Transverse colon (tissue), 4 donors: ENCODE measurements around the gene NPR3. TPM values are rescaled to one million over a fixed set of nuclear protein-coding genes. Genes with fewer than 3 reads are reported as not detected.

Experiments
- DNase-seq: peaks from one replicate; pipeline ENCODE4 v3.0.0-alpha.2; 2019
- H3K27ac ChIP-seq, 4 donors: fragments of 200-600 bp; sonication (generic); 2 replicates each; pipeline ENCODE4 v1.5.1; 2016 to 2018; ENCODE audit warnings: inconsistent platforms in 4 of 4
- H3K27me3 ChIP-seq: fragments of 200-600 bp; sonication (generic); 2 replicates; pipeline ENCODE4 v1.5.1; 2017; ENCODE audit warnings: inconsistent platforms
- H3K36me3 ChIP-seq, 4 donors: fragments of 200-600 bp; sonication (generic); 2 replicates each; pipeline ENCODE4 v1.5.1; 2017 to 2019; ENCODE audit warnings: inconsistent platforms in 4 of 4
- H3K4me1 ChIP-seq, 4 donors: fragments of 200-600 bp; sonication (generic); 2 replicates each; pipeline ENCODE4 v1.5.1; 2017 to 2020; ENCODE audit warnings: inconsistent platforms in 4 of 4
- H3K4me3 ChIP-seq, 4 donors: fragments of 200-600 bp; sonication (generic); 1 replicate in 1 of 4; 2 replicates in 3 of 4; pipeline versions ENCODE4 v1.5.1 to v1.6.1; 2017 to 2019; ENCODE audit warnings: inconsistent platforms in 4 of 4
- H3K9me3 ChIP-seq, 2 donors: fragments of 200-600 bp; sonication (generic); 2 replicates each; pipeline ENCODE4 v1.5.1; 2017 to 2019; ENCODE audit warnings: inconsistent platforms in 2 of 2
- CTCF ChIP-seq, 5 experiments: fragments of 200-600 bp in 3 of 5; fragments of 450-650 bp in 2 of 5; sonication (generic) in 3 of 5; IDR thresholded peaks; 1 replicate in 2 of 5; 2 replicates in 3 of 5; pipeline ENCODE4 v1.5.1; 2016 to 2017; ENCODE audit warnings: antibody characterized with exemption in 5 of 5, inconsistent platforms in 3 of 5, mild to moderate bottlenecking in 2 of 5, moderate library complexity in 1 of 5
- EP300 ChIP-seq: sonication (generic); formaldehyde crosslinking; IDR thresholded peaks from one replicate; pipeline ENCODE4 v1.6.1; 2017; ENCODE audit warnings: antibody characterized with exemption, low read depth
- POLR2A ChIP-seq: fragments of 450-650 bp; IDR thresholded peaks from one replicate; pipeline ENCODE4 v1.6.1; 2016; ENCODE audit warnings: antibody characterized with exemption, mild to moderate bottlenecking, moderate library complexity
- POLR2AphosphoS5 ChIP-seq, 3 donors: sonication (generic); formaldehyde crosslinking; IDR thresholded peaks; one replicate each; pipeline ENCODE4 v1.6.1; 2016; ENCODE audit warnings: antibody characterized with exemption in 3 of 3
- WGBS, 2 donors: methylation state at CpG; one replicate each; pipeline ENCODE4 v1.1.5; 2018; ENCODE audit warnings: low coverage in 1 of 2; 5-methylcytosine and 5-hydroxymethylcytosine counted together
- in situ Hi-C, 4 donors: fragments of 200-750 bp; cut with MboI; loops; one replicate each; pipeline versions ENCODE4 v1.15.0 to v1.15.1; 2017; ENCODE audit warnings: low sequenced_read_pairs in 3 of 4, low pct_ligation_motif_present in 1 of 4, low pct_unique_long_range_greater_than_20kb in 1 of 4
- intact Hi-C: fragments of 100-400 bp; cut with DNase I; formaldehyde crosslinking; loops from one replicate; pipeline ENCODE4 v1.15.1; 2023; ENCODE audit warnings: low total_unique reads
- total RNA-seq, 4 donors: library from RNA; depleted of rRNA; stranded (reverse); fragments of >200 nt; gene quantifications; one replicate each; pipeline ENCODE4 v1.1.0, GENCODE V29; 2016

NPR3 gene
- total RNA-seq, 4 donors from 2014 or later: 0.60 to 19.8 (median 3.8) TPM

DNA sequence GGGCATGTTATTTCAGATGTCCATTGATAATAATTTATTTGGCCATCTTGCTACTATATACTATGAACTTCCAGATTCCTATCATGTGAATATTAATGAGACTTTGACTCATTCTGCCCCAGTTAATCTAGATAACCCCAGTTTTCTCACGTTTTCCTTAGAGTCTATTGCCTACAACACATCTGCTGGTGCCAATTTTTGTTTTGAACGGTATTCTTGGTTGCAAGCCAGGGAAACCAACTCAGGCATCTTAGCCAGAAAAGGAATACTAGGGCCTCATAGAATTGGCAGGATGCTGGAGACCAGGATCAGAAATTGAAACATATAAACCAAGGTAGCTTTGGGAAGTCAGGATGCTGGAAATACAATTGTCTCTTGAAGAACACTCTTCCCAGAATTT lies 28.0 kb upstream of the NPR3 start:
- intact Hi-C loops (no loop called here), in situ Hi-C loops (no loop called here)
- peaks cover 0 to 6% of the 10 kb centered on the region in 2 donors for H3K9me3 ChIP-seq
- DNase-seq: no peak
- no peaks in the 10 kb centered on the region for H3K27me3 ChIP-seq
- TF ChIP-seq CTCF (IDR thresholded peaks at IDR 0.05) (no peak), POLR2AphosphoS5 (IDR thresholded peaks at IDR 0.05) (no peak), EP300 (no peak), POLR2A (no peak)
- H3K4me1 ChIP-seq: peaks cover 0 to 6% (median 0%) of the 10 kb centered on the region in 4 donors
- H3K36me3 ChIP-seq: no peaks in the 10 kb centered on the region
- no peak overlapping the region for H3K4me3 ChIP-seq
- WGBS, 2 donors: 30 to 33% methylated on average over 2 of the region's 2 CpGs
- no peak overlapping the region for H3K27ac ChIP-seq

- in situ Hi-C loops: no loop called here
- Histone ChIP-seq H3K27ac (no peak overlapping the region), H3K36me3 (no peaks in the 10 kb centered on the region), H3K9me3 (peaks cover 0 to 6% of the 10 kb centered on the region in 2 donors), H3K4me3 (no peak overlapping the region), H3K27me3 (no peaks in the 10 kb centered on the region), H3K4me1 (peaks cover 0 to 6% (median 0%) of the 10 kb centered on the region in 4 donors)
- WGBS, 2 donors: 93% methylated on average over 1 of the region's 1 CpG; no CpG with 5 or more reads in 1 of the 2 donors
- intact Hi-C loops: no loop called here
- no peak for TF ChIP-seq EP300
- TF ChIP-seq CTCF (IDR thresholded peaks at IDR 0.05): no peak
- no peak for TF ChIP-seq POLR2AphosphoS5 (IDR thresholded peaks at IDR 0.05)
- TF ChIP-seq POLR2A: no peak
- no peak for DNase-seq
Observed at GRCh38 chr5:32684260-32684659, 26.9 kb upstream of the NPR3 start.

- no peak for DNase-seq
- Histone ChIP-seq H3K27ac (no peak overlapping the region), H3K36me3 (no peaks in the 10 kb centered on the region), H3K27me3 (no peaks in the 10 kb centered on the region), H3K9me3 (peaks cover 0 to 6% of the 10 kb centered on the region in 2 donors), H3K4me3 (no peak overlapping the region), H3K4me1 (peaks cover 0 to 6% (median 0%) of the 10 kb centered on the region in 4 donors)
- TF ChIP-seq EP300: no peak
- TF ChIP-seq POLR2AphosphoS5 (IDR thresholded peaks at IDR 0.05): no peak
- no peak for TF ChIP-seq POLR2A
- TF ChIP-seq CTCF (IDR thresholded peaks at IDR 0.05): no peak
- 39 to 55% methylated on average over 2 of the region's 2 CpGs for WGBS, 2 donors
- in situ Hi-C loops: no loop called here
- intact Hi-C loops: no loop called here
Observed at GRCh38 chr5:32686799-32687498, 24.2 kb upstream of the NPR3 start.

GRCh38 chr5:32687499-32687831 lies 23.7 kb upstream of the NPR3 start:
- no peaks in the 10 kb centered on the region for H3K27me3 ChIP-seq
- H3K4me1 ChIP-seq: peaks cover 0 to 6% (median 0%) of the 10 kb centered on the region in 4 donors
- peaks cover 0 to 6% of the 10 kb centered on the region in 2 donors for H3K9me3 ChIP-seq
- intact Hi-C loops (no loop called here), in situ Hi-C loops (no loop called here)
- TF ChIP-seq EP300 (no peak), POLR2AphosphoS5 (IDR thresholded peaks at IDR 0.05) (no peak), CTCF (IDR thresholded peaks at IDR 0.05) (no peak), POLR2A (no peak)
- H3K4me3 ChIP-seq: no peak overlapping the region
- H3K36me3 ChIP-seq: no peaks in the 10 kb centered on the region
- H3K27ac ChIP-seq: no peak overlapping the region
- DNase-seq: no peak
